ENCODE results near the gene FNDC5. TPM values are rescaled to one million over a fixed set of nuclear protein-coding genes. Genes with fewer than 3 reads are reported as not detected.

The FNDC5 gene
- total RNA-seq = under 1 TPM; 0.38 to 0.51 (median 0.41) TPM
- long read RNA-seq, donor 1, partial matches to known transcripts = 1 of 2 reads
- long read RNA-seq, donor 1, other reads (novel, unspliced or antisense) = 1 of 2 reads
- long read RNA-seq, donor 2 = 0 reads

DNA sequence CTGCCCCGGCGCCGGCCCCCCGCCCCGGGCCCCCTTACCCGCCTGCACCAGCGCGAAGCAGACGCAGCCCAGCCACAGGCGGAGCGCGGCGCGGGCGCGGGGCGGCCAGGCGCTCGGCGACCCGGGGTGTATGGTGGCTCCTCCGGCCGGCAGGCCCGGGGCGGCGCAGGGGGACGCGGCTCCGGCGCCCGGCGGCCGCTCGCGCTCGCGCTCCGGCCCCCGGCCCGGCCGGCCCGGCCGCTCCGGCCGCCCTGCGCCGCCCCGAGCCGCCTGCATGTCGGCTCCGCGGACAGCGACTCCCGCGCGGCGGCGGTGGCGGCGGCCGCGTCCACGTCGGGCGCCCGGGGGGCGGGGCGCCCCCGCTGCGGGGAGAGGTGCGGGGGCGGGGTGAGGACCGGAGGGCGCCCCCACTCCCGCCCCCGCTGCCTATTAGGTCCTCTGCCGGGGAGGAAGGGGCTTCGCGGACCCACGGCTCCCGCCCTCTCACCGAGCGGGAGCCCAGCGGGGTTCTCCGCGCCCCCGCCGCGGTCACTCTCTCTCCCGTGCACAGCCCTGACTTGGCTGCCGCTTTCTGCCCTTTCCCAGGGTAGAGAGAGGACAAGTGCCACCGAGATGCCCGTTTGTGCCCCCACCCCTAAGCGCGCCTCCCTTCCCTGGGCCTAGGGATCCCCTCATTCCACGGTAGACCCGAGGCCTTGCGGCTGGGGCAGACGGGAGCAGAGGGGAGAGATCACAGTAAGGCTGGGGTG lies at the start of gene FNDC5:
Gene FNDC5, minus strand, starts transcription at position 298 of the 749 bp plus-strand sequence.
- peak; percentile 43 for ATAC-seq
- Histone ChIP-seq H3K9me3 (no peaks in the 10 kb centered on the region), H3K4me1 (ENCODE audit: low read depth) (peaks cover 2% of the 10 kb centered on the region), H3K4me3 (no peak within 1 kb of the TSS), H3K36me3 (ENCODE audit: low read depth) (no peaks in the 10 kb centered on the region)
- TF ChIP-seq, protein P1, sequence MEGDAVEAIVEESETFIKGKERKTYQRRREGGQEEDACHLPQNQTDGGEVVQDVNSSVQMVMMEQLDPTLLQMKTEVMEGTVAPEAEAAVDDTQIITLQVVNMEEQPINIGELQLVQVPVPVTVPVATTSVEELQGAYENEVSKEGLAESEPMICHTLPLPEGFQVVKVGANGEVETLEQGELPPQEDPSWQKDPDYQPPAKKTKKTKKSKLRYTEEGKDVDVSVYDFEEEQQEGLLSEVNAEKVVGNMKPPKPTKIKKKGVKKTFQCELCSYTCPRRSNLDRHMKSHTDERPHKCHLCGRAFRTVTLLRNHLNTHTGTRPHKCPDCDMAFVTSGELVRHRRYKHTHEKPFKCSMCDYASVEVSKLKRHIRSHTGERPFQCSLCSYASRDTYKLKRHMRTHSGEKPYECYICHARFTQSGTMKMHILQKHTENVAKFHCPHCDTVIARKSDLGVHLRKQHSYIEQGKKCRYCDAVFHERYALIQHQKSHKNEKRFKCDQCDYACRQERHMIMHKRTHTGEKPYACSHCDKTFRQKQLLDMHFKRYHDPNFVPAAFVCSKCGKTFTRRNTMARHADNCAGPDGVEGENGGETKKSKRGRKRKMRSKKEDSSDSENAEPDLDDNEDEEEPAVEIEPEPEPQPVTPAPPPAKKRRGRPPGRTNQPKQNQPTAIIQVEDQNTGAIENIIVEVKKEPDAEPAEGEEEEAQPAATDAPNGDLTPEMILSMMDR (IDR thresholded peaks at IDR 0.05) = no peak
- intact Hi-C loops (cut with DNase I, micrococcal nuclease) = no loop called here
- DNase-seq = no peak

DNA sequence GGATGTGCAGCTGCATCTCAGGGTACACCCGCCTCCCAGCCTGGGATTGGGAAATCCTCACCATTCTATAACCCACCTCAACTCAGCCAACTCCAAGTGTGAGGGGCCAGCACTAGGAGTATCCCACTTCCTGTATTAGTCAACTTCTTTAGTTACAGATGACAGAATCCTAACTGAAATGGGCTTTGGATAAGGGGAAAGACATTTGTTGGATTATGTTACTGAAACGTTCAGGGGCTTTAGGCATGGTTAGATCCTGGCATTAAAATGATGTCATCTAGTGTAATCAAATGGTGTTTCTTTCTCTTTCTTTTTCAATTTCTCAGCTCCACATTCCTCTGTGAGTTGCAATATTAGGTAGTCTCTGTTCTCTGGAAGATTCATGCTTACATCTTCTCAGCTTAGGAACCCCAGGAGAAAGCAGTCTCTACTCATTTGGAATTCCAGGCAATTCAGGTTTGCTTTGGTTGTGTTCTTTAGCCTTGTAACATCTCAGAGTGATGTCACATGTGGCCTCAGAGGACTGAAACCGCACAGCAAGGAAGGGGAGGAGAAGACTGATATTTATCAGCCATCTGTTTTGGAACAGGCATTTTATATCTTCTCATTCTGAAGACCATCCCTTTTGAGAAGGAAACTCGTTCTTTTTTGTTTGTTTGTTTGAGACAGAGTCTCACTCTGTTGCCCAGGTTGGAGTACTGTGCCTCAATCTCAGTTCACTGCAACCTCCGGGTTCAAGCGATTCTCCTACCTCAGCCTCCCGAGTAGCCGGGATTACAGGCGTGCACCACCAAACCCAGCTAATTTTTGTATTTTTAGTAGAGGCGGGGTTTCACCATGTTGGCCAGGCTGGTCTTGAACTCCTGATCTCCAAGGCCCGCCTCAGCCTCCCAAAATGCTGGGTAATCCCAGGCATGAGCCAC lies 49.4 kb upstream of the FNDC5 start:
- Histone ChIP-seq H3K36me3 (ENCODE audit: low read depth) (no peaks in the 10 kb centered on the region), H3K4me1 (ENCODE audit: low read depth) (peaks cover 30% of the 10 kb centered on the region), H3K4me3 (no peak overlapping the region), H3K9me3 (no peaks in the 10 kb centered on the region)
- ATAC-seq (no peak), DNase-seq (peak in 1 of 3 donors; percentile 23)
- intact Hi-C loops (cut with DNase I, micrococcal nuclease) = no loop called here
- TF ChIP-seq, protein P1 (IDR thresholded peaks at IDR 0.05) = no peak

DNA sequence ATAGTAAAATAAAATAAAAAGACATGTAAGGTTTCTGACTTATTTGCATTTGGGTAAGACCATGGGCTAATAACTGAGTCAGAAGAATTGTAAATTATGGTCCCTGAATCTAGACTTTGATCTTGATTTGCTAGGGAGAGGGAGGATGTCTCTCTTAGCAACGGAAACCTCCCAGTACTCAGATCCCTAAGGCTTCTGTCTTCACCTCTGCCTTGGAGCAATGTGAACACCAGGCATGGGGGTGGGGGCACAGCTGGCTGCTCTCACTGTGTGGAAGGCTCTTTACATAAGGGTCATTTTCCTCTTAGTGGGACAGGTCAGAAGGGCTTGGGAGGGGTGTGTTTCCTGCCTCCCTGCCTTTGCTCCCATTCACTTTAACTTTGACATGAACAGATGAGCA lies 47.5 kb upstream of the FNDC5 start:
- H3K4me1 ChIP-seq (ENCODE audit: low read depth) = peaks cover 24% of the 10 kb centered on the region
- intact Hi-C loops (cut with DNase I, micrococcal nuclease) = no loop called here
- TF ChIP-seq, protein P1 (IDR thresholded peaks at IDR 0.05) = no peak
- no peaks in the 10 kb centered on the region for H3K9me3 ChIP-seq
- DNase-seq = peak in 1 of 3 donors; percentile 29
- no peaks in the 10 kb centered on the region for H3K36me3 ChIP-seq (ENCODE audit: low read depth)
- ATAC-seq = peak; percentile 74
- H3K4me3 ChIP-seq = no peak overlapping the region

DNA sequence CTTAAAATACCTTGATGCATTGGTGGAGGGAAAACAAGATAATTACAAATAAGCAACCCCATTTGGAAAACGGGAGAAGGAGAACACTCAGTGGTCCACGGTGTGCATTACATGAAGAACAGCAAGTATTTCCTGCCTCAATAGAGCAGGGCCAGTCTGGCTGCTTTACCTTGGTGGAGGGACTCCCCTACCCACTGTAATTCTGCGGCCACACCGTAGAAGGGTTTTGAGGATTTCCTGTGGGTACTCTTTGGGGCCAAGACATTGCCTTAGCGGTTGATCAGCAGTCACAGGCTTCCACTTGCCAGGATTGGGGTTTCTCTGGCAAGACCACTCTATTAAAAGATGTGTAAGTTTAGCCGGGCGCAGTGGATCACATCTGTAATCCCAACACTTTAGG lies 46.8 kb upstream of the FNDC5 start:
- TF ChIP-seq, protein P1 (IDR thresholded peaks at IDR 0.05) = no peak
- ATAC-seq (no peak), DNase-seq (peak in 1 of 3 donors; percentile 22)
- intact Hi-C loops (cut with DNase I, micrococcal nuclease) = no loop called here
- no peaks in the 10 kb centered on the region for H3K9me3 ChIP-seq
- H3K4me1 ChIP-seq (ENCODE audit: low read depth) = peaks cover 24% of the 10 kb centered on the region
- no peaks in the 10 kb centered on the region for H3K36me3 ChIP-seq (ENCODE audit: low read depth)
- H3K4me3 ChIP-seq = no peak overlapping the region

DNA sequence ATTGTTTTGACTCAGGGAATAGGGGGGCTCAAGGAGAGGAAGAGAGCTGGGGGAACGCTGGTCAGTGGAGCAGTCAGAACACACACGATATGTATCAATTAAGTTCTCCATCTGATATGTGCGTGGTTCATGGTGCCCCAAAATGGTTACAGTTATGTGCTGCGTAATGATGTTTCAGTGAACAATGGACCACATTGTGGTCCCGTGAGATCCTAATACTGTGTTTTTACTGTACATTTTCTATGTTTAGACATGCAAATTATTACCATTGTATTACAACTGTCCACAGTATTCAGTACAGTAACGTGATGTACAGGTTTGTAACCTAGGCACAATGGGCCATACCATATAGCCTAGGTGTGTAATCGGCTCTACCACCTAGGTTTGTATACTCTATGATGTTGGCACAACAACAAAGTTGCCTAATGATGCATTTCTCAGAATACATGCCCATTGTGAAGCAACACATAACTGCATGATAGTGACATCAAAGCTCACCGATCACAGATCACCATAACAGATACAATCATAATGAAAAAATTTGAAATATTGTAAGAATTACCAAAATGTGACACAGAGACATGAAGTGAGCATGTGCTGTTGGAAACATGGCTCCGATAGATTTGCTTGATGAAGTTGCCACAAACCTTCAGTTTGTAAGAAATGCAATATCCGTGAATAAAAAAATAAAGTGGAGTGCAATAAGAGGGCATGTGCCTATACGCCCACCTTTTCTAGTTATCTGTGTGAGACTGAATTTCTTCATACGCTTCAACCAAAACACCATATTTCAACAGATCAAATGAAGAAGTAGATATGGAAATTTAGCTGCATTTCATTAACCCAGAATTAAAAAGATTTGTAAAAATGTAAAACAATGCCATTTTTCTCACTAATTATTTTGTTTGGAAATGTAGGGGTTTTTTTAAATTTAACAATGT lies 45.3 kb upstream of the FNDC5 start:
- Histone ChIP-seq H3K36me3 (ENCODE audit: low read depth) (no peaks in the 10 kb centered on the region), H3K9me3 (no peaks in the 10 kb centered on the region), H3K4me3 (no peak overlapping the region), H3K4me1 (ENCODE audit: low read depth) (peaks cover 24% of the 10 kb centered on the region)
- ATAC-seq (no peak), DNase-seq (no peak)
- TF ChIP-seq, protein P1 (IDR thresholded peaks at IDR 0.05) = no peak
- intact Hi-C loops (cut with DNase I, micrococcal nuclease) = no loop called here

Data from mucosa of descending colon (tissue), 3 donors.